GM12891 (cell line): ENCODE results near the gene CYTH1.

Experiments used
- PAX5 ChIP-seq: IDR thresholded peaks from 2 replicates; pipeline ENCODE4 v1.6.1; 2011; ENCODE audit warnings: low read length, moderate library complexity, mild to moderate bottlenecking; ENCODE audit not compliant: insufficient read depth, severe bottlenecking
- POLR2A ChIP-seq: IDR thresholded peaks from 2 replicates; pipeline ENCODE4 v1.6.1; 2011; ENCODE audit warnings: low read depth, low read length, control low read depth
- POLR2AphosphoS5 ChIP-seq: IDR thresholded peaks from 2 replicates; pipeline ENCODE4 v1.6.1; 2011; ENCODE audit warnings: low read depth, low read length, control low read depth
- POU2F2 ChIP-seq: IDR thresholded peaks from 2 replicates; pipeline ENCODE4 v1.6.1; 2011; ENCODE audit warnings: low read depth, mild to moderate bottlenecking, control low read depth, low read length, moderate library complexity
- SPI1 ChIP-seq: IDR thresholded peaks from 2 replicates; pipeline ENCODE4 v1.6.1; 2011; ENCODE audit warnings: low read depth, low read length, control low read depth
- TAF1 ChIP-seq: IDR thresholded peaks from 2 replicates; pipeline ENCODE4 v1.6.1; 2011; ENCODE audit warnings: low read depth, low read length, control low read depth

- TF ChIP-seq POLR2A (no peak), POLR2AphosphoS5 (no peak), TAF1 (no peak), PAX5 (no peak), SPI1 (no peak; the same call in 1 of the 2 replicates), POU2F2 (no peak)
Observed at GRCh38 chr17:78759203-78759968, 22.7 kb downstream of the CYTH1 start.
